Gastrocnemius medialis (tissue), 4 donors: ENCODE results near the gene PCP4L1.

Experiments used
- CTCF ChIP-seq, 5 experiments: fragments of 450-650 bp in 3 of 5; fragments of 200-600 bp in 2 of 5; sonication (generic) in 2 of 5; IDR thresholded peaks in 4 of 5; conservative IDR thresholded peaks in 1 of 5; 1 replicate in 4 of 5; 2 replicates in 1 of 5; pipeline ENCODE4 v1.5.1; 2016 to 2019; ENCODE audit warnings: antibody characterized with exemption in 5 of 5, mild to moderate bottlenecking in 3 of 5, moderate library complexity in 3 of 5
- POLR2A ChIP-seq, 2 donors: fragments of 450-650 bp; IDR thresholded peaks; one replicate each; pipeline ENCODE4 v1.6.1; 2017; ENCODE audit warnings: antibody characterized with exemption in 2 of 2, mild to moderate bottlenecking in 2 of 2, moderate library complexity in 2 of 2

GRCh38 chr1:161259765-161260164 lies 1.2 kb downstream of the PCP4L1 start:
- no peak for TF ChIP-seq CTCF (IDR thresholded peaks at IDR 0.05 in 4 of 5, conservative IDR thresholded peaks at IDR 0.05 in 1 of 5)
- no peak for TF ChIP-seq POLR2A (IDR thresholded peaks at IDR 0.05)
